Stimulated activated CD4-positive, alpha-beta T cell treated with anti-CD3 and anti-CD28 coated beads, Interleukin-12 subunit alpha, Interleukin-12 subunit beta, amount 100 ng/mL, for 24 hours (primary cell): ENCODE results near the gene RAP2A.

Source experiments
- DNase-seq, 2 experiments: peaks; one replicate each; pipeline ENCODE4 v3.0.0-alpha.2; 2020; ENCODE audit warnings: low read depth in 2 of 2

The RAP2A gene

DNA sequence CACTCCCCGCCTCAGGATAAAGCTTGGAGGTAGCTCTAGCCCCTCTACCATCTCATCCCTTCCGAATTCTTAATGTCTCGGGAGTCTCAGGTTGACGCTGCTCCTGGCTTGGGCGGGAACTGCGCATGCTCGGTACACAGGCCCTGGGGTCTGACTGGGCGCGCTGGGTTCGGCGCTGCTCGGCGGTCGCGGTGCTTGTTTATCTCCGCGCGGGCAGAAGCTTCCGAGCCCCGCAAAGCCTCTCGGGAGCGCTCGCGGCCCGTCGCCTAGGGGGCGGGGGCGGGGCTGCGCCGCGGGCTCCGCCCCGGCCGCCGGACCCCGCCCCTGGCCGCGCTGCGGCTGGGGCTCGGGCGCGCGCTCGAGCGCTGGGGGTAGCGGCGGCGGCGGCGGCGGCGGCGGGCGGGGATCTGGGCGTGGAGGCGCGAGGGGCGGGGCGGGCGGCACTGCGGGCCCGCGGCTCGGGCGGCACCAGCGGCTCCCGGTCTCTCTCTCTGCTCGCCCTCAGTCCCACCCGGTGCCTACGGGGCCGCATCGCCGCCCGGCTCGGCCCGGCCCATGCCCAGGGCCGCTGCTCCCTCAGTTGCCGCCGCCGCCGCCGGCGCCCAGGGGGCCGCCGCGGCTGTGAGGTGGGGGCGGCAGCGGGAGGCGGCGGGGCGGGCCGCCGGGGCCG lies at the start of gene RAP2A:
RAP2A (plus strand) TSS at position 443 of the 670 bp plus-strand sequence. CDS start 302 bp downstream, outside the sequence.
- DNase-seq = peak; percentile 78 to 79

DNA sequence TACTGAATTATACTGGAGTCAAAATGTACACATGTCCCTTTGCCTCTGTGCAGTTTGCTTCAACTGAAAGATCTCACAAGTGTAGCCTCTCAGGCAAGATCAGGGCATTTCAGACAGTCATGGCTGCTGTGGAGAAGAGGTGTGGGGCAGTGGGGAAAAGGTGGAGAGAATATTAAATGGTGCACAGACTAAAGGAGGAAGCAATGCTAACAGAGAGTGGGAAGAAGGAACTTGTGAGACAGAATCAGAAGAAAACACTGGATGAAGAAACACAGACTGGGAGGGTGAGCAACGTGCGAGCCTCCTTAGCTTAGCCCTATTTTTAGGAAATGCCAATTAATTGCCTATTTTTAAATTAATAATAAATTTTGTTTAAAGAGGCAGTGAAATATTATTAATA lies 49.6 kb upstream of the RAP2A start:
- no peak for DNase-seq

DNA sequence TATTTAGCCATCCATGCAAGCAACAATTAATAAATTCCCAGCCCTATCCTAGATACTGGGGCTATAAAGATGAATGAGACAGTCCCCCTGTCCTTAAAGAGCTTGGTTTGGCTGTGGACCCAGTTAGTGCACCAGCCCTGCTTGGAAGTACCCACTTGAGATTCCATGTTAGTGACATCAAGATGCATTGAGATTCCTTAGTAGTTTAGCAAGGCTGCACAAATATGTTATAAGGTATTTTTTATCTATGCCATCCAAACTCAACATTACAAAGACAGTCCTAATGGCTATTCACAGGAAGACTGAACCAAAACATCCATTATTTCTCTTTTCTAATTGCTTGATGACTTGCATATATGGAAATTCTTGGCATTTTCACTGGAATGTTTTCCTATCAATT lies 48.8 kb upstream of the RAP2A start:
- DNase-seq = no peak

DNA sequence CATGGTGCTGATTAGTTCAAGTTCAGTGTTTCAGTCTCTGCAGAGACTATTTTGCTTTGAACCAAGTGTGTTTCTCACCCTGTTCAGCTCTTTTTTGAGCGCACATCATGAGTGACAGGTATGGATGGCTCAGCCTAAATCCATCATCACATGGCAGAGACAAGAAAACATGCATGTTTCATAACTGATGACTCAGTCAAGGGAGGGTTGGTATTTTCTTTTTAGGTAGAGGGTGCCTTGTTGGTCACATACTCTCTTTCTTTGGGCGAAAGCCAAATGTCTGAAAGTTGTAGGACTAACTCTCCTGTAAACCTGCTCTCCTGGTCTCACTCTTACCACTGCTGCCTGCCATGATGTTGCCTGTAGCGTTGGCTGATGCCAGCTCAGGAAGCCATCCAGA lies 48.1 kb upstream of the RAP2A start:
- no peak for DNase-seq

DNA sequence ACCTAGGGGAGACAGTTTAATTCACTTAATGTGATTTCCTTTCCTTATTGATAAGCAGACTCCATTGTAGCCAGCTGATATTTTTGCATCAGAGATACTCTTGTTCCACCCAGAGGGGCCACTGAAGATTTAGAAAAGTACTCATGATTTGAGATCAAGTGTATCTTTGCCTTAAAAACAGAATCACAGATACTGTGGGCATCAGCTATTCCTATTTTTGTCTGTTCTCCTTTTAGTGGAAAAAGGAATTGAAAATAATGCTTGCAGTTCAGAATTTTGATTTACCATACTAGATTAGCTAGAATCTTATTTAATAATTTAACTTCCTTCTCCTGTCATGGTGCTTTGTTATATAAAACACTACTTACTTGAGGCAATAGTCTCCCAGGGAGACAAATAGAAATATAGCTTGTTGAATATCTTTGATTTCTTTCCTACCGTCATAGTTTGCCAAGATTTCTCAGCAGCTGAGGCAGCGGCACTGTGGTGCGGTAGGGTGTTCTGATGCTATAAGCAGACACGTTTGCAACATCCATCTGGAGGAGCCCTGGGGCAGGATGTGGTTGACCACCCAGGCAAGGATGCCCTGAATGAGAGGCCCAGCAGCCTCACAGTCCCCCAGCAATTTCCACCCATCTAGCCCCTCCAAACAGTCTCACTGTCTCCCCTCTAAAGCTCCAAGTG lies 47.0 kb upstream of the RAP2A start:
- DNase-seq = no peak

DNA sequence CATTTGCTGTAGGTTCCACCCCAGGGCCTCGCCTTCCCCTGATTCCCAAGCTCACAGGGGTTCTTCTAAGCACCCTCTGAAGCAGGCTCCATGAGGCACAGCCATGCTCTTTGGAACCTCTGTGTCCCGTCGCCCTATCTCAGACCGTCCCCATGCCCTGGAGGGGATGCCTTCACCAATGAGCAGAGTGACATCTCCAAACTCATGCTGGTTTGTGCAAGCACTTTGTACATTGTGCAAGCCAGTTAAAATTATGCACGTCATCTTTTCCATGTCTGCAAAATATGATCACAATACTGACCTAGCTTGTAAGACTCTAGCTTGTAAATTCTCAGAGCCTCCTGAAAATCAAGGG lies 46.5 kb upstream of the RAP2A start:
- no peak for DNase-seq

DNA sequence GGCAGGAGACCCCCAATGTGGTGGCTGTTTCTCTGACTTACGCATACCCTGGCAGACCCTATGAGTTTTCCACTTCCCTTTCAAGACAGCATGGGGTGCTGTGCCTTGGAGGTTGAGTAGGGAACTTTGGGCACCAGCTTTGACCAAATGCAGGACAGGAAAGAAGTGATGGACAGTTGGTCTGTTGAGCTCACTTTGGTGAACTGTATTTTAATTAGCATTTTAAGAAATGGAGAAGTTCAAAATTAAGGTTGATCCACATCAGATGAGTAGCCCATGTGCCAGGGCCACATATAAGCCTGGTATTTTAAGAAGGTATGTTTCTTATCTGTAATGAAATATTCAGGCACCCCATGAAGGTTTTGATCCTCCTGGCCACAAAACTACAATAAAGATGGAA lies 46.1 kb upstream of the RAP2A start:
- DNase-seq = no peak

DNA sequence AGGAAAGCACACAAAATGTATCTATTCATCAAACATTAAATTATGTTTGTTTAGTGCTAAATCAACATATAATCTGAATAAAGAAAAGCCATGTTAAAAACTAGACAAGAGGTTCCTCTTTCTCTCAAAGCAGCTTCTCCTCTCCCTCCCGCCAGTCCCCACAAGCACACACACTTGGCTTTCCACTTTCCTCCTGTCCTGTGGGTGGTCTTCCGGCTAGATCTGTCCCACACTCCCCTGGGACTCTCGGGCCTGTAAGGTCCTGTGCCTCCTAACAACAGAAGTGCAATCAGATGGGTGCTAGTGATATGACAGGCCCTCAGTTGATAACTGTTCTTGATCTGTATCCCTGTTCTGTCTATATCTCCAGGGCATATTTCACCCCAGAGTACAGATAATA lies 45.6 kb upstream of the RAP2A start:
- no peak for DNase-seq

DNA sequence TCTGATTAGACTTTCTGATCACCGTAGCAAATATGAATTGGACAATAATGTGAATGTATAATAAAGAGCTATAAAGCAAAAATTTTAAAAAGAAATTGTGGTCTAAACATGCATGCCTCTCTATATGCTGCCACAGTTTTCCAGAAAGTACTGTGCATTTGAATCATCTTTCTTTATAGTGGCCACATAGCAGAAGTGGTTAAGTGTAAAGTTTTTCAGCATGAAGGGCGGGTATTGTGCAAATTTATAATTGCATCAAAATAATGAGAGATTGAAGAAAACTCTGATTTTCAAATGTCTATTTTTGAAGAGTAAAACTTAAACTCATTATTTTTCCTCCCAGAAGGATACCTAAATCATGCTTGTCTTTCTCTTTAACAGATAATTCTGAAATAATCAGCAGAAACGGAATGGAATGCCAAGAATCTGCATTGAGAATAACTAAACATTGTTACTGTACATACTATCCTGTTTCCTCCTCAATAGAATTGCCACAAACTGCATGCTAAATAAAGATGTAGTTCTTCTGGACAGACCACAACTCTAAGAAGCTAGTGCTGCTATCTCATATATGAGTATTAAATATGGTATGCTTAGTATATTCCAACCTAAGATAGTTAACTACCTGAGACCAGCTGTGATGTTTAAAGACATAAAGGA lies 42.9 kb upstream of the RAP2A start:
- no peak for DNase-seq

DNA sequence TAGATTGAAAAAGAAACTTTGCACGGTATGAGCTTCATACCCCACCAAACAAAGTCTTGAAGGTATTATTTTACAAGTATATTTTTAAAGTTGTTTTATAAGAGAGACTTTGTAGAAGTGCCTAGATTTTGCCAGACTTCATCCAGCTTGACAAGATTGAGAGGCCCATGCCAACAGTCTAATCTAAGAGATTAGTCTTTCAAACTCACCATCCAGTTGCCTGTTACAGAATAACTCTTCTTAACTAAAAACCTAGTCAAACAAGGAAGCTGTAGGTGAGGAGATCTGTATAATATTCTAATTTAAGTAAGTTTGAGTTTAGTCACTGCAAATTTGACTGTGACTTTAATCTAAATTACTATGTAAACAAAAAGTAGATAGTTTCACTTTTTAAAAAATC lies 41.9 kb upstream of the RAP2A start:
- DNase-seq = no peak

DNA sequence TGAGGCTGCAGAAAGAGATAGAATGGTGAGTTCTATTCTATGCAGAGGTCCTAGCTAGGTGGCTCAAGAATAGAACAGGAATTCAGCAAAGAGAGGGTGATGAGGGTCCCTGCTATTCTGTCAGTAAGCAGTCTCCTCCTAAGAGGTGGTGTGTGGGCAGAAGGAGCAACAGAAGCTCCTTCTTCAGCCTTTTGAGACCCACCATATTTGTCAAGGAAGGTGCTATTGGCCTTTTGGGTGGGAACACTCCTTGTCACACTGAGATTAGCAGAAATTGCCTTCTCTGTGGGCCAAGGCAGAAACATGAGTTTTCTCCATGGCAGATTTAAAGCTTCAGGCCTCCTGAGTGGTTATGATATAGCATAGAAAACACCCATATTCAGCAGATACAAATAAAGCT lies 39.4 kb upstream of the RAP2A start:
- DNase-seq = no peak

DNA sequence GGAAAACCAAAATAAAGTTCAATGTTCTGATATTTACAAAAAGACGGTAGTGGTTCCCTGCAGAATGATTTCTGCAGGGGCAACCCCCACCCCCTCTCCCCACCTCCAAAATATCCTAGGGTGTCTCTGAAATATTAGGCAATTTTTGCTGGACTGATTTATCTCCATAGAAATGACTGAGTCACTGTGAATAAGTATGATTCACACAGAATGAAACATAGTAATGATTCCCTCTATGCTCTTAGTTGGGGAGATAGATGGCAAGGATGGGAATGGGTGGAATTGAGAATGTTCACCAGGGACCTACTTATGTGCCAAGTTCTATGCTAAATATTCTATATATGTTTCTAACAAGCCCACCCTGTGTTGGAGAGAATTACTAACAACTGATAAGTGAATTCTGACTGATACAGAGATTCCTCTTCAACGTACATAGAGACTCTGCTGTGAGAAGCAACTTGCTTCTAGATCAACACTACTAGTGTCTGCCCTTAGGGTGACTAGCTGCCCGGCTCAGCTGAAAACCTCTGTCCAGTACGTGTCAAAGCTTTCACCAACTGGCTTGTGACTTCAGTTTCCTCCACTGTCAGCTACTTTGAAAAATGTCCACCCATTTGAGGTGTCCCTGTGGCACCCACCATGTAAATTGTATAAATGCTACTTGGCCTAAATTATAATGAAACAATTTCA lies 38.4 kb upstream of the RAP2A start:
- no peak for DNase-seq

DNA sequence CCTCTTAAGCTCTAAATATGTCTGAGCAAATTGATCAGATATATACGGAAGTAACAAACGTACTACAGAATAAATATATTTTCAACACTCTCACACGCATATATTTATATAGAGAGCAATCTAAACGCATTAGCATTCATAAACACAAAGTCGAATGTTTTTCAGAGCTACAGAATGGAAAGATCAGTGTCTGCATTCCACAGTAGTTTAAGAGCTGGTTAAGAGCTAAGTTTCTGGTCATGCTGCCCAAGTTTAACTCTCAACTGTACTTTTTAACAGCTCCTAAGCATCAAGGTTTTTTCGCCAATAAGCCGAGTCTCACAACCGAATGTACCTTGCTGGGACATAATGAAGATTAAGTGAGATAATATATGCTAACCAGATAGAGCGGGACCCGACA lies 36.7 kb upstream of the RAP2A start:
- DNase-seq = no peak

DNA sequence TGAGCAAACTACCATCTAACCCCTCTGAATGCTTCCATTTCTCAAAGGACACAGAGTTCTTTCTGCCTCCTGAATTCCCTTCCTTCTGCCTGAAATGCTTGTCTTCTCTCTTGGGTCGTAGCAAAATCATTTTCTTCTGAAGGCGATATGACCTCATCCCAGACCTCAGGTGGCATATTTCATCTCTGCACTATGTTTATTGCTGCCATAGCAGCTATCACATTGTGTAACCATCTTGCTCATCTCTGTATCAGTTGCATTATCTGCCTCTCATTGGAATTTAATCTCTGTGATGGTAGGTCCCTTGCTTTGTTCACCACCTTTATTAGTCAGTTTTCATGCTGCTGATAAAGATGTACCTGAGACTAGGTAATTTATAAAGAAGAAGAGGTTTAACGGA lies 32.5 kb upstream of the RAP2A start:
- no peak for DNase-seq

DNA sequence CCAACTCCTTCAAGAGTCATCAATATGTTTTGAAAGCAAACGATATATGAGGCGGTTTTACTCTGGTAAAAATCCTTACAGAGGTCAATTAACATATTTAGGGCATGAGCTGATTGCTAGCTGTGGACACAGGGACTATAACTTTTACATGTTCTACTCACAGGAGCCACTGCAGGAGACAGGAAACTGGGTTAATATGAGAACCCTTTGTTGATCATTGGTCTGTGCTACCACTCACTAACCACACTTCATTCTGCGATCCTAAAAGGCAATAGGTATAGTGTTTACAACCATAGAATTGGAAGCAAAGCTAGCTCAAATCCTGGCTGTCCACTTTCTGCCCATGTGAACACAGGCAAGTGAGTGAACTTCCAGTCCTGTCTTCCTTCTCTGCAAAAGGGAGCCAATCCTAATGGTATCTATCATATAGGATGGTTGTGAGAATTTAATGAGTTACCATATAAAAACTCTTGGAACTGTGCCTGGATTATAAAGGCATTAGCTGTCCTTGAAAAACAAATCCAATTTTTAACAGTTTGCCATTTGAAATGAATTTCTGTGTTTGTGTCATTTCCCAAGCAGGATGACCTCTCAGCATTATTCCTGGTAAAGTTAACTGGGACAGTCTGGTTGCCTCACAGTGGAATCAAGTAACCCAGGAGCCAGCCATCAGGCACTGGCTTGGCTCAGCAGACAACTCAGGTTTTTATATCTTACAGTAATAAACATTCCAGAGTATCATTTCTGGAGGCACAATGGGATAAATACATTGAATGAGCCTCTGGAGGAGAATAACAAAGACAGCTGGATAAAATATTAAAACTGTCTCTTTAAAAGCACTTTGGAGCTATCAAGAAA lies 29.8 kb upstream of the RAP2A start:
- DNase-seq = no peak

DNA sequence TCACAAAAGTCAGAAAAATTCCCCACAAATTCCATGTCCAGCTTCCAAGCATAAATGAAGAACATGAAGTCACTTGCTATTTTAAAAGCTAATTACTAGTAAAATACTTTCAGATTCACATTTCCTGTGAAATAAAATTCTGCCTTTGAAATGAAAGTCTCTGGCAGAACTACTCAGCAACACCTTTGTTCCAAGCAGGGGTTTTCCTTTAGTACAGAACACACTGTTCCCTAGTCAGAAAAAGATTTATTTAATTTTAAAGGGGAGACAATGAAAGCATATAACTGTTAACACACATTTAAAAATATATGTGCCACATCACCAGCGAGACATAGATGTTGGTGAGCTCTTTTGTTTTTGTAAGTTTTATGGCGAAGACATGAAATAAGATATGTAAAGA lies 26.4 kb upstream of the RAP2A start:
- DNase-seq = no peak

DNA sequence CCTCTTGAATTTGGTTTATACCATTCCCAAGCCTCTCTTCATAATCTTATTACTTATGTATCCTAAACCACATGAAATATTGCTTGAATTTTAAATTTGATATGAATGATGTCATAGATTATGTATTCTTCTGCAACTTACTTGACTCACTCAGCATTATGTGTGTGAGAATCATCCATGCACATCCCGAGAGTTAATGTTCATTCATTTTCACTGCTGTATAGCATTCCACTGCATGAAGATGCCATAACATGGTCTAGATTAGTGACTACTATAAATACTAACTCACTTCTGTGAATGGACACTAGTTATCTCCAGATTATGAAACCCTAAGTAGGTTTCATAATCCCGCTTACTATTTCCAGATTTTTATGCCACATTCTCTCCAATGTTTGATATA lies 25.0 kb upstream of the RAP2A start:
- no peak for DNase-seq

DNA sequence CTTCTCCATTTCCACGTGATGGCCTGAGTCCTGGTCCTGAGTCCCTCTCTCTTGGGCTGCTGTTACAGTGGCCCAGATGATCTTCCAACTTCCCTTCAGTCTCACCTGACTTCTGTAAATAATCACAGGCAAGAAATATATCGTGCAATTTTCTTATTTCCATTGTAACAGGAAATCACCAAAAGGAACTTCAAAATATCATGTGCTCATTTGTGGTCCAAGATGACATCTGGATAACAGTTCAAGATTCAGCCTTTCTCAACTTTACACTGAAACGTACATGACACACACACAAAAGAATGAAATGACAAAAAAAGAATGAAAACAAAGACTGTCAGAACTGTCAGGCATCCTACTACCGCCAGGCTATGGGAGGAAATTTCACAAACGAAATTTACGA lies 22.0 kb upstream of the RAP2A start:
- no peak for DNase-seq

DNA sequence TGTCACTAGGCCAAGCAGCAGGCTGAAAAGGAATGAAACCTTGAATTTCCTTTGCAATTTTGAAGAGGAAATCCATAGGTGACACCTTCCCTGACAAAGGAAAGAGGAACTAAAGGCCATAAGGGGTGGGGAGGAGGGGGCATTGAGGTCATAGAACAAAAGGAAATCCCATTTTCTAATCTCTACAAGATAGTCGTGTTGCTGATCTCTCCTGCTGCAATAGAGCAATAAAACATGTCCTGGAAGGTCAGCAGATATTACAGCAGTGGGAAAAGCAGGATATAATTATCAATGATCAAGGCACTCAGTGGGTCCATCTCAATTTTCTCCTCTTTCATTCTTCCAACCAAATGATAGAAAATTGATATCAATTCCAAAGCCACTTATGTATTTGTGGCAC lies 20.3 kb upstream of the RAP2A start:
- DNase-seq = no peak

DNA sequence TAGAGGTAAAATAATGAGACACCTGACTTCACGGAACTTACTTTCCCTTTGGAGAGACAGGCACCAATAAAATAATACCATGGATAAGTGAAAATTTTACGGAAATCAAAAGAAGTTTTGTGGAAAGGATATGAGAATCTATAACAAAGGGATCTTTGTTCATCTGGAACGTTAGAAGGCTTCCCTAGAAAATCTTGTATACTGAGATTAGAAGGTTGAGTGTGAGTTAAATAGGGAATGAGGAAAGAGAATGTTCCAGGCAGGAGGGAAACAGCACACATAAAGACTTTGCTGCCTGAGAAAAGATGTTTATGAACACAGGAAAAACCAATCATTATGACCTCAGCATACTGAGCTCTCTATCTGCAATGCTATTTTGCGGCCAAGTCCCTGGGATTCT lies 19.6 kb upstream of the RAP2A start:
- DNase-seq = no peak

DNA sequence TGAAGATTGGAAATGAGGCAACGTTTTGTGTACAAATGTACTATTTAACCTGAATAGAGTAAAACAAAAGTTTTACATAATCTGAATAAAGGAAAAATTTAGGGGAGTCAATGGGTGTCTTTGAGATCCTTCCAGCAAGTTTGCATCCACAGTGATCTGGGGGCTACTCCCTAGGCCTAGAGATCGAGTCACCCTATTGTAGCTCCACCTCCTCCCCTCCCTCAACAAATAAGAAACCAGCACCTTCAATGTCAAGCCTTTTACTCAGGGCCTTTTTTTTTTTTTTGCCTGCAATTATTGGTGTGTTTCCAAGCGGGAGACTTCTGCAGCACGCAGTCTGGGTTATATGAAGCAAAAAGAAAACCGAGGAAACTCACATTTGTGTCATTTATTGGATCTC lies 16.3 kb upstream of the RAP2A start:
- no peak for DNase-seq
